ENCODE data around the gene HECW1.

The HECW1 gene

GRCh38 chr7:43394441-43395130 lies 282.1 kb downstream of the HECW1 start:
- no peak overlapping the region for H3K27ac ChIP-seq
- no peak overlapping the region for H3K4me3 ChIP-seq
- TF ChIP-seq, protein P1, sequence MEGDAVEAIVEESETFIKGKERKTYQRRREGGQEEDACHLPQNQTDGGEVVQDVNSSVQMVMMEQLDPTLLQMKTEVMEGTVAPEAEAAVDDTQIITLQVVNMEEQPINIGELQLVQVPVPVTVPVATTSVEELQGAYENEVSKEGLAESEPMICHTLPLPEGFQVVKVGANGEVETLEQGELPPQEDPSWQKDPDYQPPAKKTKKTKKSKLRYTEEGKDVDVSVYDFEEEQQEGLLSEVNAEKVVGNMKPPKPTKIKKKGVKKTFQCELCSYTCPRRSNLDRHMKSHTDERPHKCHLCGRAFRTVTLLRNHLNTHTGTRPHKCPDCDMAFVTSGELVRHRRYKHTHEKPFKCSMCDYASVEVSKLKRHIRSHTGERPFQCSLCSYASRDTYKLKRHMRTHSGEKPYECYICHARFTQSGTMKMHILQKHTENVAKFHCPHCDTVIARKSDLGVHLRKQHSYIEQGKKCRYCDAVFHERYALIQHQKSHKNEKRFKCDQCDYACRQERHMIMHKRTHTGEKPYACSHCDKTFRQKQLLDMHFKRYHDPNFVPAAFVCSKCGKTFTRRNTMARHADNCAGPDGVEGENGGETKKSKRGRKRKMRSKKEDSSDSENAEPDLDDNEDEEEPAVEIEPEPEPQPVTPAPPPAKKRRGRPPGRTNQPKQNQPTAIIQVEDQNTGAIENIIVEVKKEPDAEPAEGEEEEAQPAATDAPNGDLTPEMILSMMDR (IDR thresholded peaks at IDR 0.05): no peak
- no peak for DNase-seq
- intact Hi-C loops (cut with DNase I; ENCODE audit: low total_unique reads): no loop called here
- H3K27me3 ChIP-seq: peaks cover 0 to under 1% of the 10 kb centered on the region in 2 donors
- H3K9me3 ChIP-seq: no peaks in the 10 kb centered on the region
- no peaks in the 10 kb centered on the region for H3K36me3 ChIP-seq
- no peaks in the 10 kb centered on the region for H3K4me1 ChIP-seq

- intact Hi-C loops (cut with DNase I; ENCODE audit: low total_unique reads): no loop called here
- TF ChIP-seq, protein P1 (IDR thresholded peaks at IDR 0.05): no peak
Observed at GRCh38 chr7:43395351-43395750, 282.9 kb downstream of the HECW1 start.

GRCh38 chr7:43396187-43396740 lies 283.8 kb downstream of the HECW1 start:
- H3K36me3 ChIP-seq: no peaks in the 10 kb centered on the region

More at GRCh38 chr7:43395351-43395750, 282.9 kb downstream of the HECW1 start:
- Histone ChIP-seq H3K27me3 (peaks cover 0 to 3% of the 10 kb centered on the region in 2 donors), H3K9me3 (no peaks in the 10 kb centered on the region), H3K4me1 (no peaks in the 10 kb centered on the region), H3K27ac (no peak overlapping the region), H3K4me3 (no peak overlapping the region), H3K36me3 (no peaks in the 10 kb centered on the region)
- DNase-seq: no peak

DNA sequence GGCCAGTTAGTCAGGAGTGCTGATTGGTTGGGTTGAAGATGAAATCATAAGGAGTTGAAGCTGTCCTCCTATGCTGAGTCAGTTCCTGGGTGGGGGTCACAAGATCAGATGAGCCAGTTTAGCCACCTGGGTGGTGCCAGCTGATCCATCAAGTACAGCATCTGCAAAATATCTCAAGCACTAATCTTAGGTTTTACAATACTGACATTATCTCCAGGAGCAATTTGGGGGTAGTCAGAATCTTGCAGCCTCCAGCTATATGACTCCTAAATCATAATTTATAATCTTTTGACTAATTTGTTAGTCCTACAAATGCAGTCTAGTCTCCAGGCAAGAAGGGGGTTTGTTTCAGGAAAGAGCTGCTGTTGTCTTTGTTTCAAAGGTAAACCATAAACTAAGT lies 286.4 kb downstream of the HECW1 start:
- TF ChIP-seq, protein P1 (IDR thresholded peaks at IDR 0.05): no peak
- Histone ChIP-seq H3K4me3 (no peak overlapping the region), H3K9me3 (no peaks in the 10 kb centered on the region), H3K27me3 (peaks cover 0 to 3% of the 10 kb centered on the region in 2 donors), H3K4me1 (no peaks in the 10 kb centered on the region), H3K27ac (no peak overlapping the region), H3K36me3 (no peaks in the 10 kb centered on the region)
- intact Hi-C loops (cut with DNase I; ENCODE audit: low total_unique reads): no loop called here
- DNase-seq: no peak

More at GRCh38 chr7:43396187-43396740, 283.8 kb downstream of the HECW1 start:
- Histone ChIP-seq H3K4me3 (no peak overlapping the region), H3K4me1 (no peaks in the 10 kb centered on the region), H3K27ac (no peak overlapping the region), H3K9me3 (no peaks in the 10 kb centered on the region), H3K27me3 (peaks cover 0 to 3% of the 10 kb centered on the region in 2 donors)
- intact Hi-C loops (cut with DNase I; ENCODE audit: low total_unique reads): no loop called here
- TF ChIP-seq, protein P1 (IDR thresholded peaks at IDR 0.05): no peak
- no peak for DNase-seq

DNA sequence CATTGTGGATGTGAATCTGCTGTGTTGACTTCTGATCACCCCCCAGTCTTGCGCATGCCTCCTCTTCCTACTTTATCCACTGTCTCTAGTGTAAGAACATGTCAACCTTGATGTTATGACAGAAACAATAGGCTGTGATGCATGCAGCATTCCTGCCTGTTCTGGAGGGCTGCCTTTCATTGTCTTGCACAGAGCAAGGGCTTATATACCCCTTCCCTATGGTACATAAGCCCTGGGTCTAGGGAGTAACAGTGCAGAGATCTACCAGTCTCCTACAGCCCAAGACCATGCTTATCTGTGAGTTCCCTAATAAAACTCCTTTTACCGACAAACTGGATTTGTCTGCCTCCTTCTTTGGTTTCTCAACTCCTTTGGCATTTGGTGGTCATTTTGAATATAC lies 293.5 kb downstream of the HECW1 start:
- intact Hi-C loops (cut with DNase I; ENCODE audit: low total_unique reads): no loop called here
- no peak overlapping the region for H3K4me3 ChIP-seq
- no peak overlapping the region for H3K27ac ChIP-seq
- H3K9me3 ChIP-seq: no peaks in the 10 kb centered on the region
- no peak for DNase-seq
- H3K4me1 ChIP-seq: no peaks in the 10 kb centered on the region
- H3K36me3 ChIP-seq: no peaks in the 10 kb centered on the region
- no peaks in the 10 kb centered on the region for H3K27me3 ChIP-seq
- TF ChIP-seq, protein P1 (IDR thresholded peaks at IDR 0.05): no peak
